ENCODE data around the gene RRP1B.
"Not testable (repeated sequence)": the region's sequence is repeated elsewhere in the genome, so short reads cannot be mapped to it uniquely, and the experiment has no call there.

RRP1B gene

DNA sequence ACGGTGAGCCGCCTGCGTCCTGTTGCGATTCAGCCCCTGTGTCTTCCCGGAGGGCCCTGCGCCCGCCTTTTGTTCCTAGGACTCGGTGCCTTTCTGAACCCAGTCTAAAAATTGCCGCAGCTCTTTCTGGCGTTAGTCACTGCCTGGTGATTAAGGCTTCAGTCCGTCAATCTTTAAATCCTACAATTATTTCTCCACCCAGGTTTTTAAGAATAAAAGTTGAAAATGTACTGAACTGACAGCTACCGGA, 43.4 kb downstream of the RRP1B start:
- no peak for DNase-seq

DNA sequence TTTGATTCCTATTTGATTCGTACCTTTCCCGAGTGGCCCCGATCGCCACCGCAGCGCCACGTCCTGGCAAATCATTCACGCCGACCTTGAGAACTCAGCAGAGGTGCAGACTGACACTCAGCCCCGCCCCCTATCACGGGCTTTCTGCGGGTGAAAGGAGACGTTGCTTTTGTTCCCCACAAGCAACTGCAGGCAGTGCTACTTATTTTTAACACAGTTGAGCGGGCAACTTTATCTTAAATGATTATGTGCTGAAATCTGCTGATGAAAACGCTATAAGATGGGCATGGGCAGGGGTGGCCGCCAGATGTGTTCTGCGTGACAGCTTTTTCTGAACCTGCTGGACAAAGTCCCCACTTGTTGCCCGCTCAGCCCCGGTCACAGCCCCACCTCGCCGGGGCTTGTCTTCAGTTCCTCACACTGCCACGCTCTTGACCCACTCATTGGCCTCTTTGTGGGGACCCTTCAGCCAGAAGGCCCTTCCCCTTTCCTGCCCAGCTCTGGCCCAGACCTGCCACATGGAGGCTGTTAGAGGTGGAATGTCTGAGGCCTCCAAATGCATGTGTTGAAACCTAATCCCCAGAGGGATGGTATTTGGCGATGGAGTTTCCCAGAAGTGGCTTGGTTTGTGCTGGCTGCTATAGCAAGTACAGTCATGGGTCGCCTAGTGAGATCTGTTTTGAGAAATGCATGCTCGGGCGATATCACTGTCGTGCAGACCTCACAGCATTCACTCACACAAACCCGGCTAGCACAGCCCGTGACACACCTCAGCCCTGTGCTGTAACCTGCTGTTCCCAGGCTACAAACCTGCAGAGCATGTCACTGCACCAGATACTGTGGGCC, 43.9 kb downstream of the RRP1B start:
- no peak for DNase-seq

DNA sequence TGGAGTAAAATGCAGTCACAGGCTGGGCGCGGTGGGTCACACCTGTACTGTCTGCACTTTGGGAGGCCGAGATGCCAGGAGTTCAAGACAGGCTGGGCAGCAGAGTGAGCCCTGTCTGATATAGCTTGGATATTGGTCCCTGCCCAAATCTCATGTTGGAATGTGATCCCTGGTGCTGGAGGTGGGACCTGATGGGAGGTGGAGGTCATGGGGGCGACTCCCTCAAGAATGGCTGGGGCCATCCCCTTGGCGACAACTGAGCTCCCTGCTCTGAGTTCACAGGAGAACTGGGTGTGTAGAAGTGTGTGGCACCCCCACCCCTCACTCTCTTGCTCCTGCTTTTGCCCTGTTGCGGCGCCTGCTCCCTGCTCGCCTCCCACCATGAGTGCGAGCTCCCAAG, 48.1 kb downstream of the RRP1B start:
- DNase-seq = no peak

DNA sequence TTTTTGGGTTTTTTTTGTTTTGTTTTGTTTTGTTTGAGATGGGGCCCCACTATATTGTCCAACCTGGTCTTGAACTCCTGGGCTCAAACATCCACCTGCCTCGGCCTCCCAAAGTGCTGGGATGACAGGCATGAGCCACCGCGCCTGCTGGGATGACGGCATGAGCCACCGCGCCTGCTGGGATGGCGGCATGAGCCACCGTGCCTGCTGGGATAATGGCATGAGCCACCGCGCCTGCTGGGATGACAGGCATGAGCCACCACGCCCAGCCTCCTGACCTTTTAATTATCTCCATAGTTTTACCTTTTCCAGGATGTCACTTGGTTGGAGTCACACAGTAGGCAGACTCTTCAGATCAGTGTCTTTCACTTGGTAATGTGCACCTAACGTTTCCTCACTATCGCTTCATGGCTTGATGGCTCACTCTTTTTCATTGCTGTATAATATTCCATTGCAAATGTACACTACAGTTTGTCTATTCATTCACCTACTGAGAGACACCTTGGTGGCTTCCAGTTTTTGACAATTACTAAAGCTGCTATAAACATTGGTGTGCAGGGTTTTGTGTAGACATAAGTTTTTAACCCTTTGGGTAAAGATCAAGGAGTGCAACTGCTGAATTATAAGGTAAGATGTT, 49.5 kb downstream of the RRP1B start:
- no peak for DNase-seq

DNA sequence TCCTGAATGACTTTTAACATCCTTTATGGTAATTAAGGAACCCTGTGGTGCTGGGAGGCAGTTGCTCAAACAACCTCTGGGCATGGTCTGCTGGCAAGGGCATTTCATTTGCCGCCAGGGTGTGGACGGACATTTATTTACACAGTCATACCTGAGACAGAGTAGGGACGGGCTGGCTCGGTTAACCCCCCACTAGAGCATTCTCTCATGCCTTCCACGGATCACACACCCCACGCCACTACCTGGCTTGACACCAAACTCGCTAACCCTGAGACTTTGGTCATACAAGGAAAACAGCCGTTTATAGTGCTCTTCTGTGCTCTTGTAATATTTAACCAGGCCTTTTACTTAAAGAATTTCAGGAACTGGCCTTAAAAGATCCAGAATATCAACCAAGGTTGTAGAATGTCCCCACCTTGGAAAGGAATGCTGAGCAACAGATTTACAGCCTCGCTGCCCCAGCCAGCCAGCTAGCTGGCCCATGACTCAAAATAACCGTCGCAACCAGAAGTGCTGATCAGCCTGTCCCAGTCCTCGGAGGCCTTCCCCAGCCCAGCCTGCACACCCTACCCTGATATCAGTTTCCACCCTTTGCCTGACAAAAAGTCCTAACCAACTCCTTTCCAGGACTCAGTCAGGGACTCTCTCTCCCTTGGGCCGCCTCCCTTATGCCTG, 53.0 kb downstream of the RRP1B start:
- DNase-seq = no peak

DNA sequence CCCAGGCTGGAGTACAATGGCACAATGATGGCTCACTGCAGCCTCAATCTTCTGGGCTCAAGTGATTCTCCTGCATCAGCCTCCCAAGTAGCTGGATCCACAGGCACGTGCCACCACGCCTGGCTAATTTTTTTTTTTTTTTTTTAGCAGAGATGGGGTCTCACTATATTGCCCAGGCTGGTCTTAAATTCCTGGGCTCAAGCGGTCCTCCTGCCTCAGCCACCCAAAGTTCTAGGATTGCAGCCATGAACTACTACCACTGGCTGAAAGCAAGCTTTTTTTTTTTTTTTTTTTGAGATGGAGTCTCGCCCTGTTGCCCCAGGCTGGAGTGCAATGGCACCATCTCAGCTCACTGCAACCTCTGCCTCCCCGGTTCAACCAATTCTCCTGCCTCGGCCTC, 53.8 kb downstream of the RRP1B start:
- not testable (repeated sequence) for DNase-seq

DNA sequence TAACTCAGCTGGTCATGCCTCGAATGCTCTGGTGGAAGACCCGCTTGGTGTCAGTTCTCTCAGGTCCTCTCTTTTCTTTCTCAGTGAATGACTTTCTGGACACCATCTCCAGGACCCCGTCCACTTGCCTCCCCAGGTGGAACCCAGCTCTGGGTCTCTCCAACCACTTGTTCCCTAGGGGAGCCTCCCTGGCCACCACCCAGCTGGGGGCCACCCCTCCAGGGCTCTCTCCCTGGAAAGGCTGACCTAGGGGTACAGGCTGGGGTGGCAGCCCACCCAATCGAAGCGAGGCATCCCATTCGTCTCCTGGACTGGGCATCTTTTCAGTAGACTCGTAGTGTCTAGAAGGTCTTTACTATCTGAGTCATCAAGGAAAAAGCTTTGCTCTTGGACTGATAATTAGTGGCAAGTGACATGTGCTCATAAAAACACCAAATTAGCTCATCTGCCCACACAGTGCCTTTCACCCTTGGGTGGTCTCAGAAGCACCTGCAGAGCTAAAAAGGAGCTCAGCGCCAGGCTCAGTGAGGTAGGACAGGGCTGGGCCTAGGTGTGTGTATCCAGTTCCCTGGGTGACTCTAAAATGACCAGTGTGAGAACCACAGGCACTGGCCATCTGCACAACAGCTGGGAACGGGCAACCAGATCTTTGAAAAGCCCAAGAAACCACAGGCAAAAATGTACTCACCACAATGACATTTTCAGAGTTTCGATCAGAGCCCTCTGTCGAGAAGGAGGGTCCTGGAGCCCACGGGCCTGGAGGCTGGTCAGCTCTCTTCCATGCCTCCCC, 57.2 kb downstream of the RRP1B start:
- no peak for DNase-seq

DNA sequence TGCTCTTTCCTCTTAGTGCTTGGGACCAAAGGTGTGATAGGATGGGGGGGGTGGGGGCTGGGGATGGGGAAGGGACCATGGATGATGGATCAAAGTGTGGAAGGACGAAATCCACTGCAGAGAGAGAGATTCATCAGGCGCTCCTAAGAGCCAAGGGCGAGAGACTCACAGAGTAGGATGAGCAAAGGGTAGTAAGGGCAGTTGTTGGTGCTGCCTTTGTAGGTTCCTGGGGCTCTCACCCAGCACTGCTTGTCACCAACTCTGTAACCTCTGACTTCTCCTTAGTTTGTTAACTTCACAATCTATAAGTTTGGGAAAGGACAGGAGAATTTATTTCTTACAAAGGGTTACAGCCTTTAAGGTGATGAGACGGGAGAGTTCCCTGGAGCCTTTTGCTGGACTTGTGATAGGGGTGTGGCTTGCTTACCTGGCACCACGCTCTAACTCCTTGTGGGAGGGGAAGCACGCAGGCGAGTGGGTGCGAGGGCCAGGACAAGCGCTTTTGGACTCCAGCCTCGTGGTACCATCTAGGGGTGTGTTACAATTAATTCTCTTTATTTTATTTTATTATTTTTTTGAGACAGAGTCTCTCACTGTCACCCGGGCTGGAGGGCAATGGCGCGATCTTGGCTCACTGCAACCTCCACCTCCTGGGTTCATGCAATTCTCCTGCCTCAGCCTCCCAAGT, 58.0 kb downstream of the RRP1B start:
- DNase-seq = no peak

DNA sequence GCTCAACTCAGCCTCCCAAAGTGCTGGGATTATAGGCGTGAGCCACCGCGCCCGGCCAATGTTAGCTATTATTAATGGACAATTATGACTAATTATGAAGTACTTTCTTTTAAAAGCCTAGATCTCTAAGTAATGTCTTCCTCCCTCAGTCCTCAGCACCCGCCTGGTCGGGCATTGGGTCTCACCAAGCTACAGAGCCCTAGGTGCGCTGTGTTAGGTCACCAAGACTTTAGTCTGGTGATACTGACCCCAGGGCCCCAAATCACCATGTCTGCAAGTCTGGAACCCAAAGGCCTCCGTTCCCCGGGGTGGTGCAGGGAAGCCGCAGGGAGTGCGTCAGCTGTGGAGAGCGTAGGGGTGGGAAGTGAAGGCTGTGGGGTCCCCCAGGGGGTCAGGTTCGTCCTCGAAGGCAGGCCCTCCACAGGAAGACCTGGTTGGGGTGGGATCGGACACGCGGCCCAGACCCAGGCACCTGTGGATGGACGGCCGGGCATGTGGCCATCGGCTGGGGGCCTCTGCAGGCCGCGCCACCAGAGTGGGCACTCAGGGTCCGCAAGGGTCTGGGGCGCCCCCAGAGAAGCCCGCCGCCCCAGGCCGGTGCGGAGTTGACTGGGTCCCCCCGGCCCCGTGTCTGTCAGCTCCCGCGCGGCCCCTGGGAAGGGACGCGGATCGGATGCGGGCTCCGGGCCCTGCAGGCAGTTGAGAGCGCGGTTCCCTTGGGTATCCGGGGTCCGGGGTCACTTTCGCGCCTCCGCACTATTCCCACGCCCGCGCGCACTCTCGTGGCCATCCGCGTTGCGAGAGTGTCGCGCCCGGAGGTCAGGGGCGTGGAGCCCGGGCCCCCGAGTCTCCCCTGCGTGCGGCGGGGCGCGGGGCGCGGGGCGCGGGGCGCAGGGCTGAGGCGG, 58.9 kb downstream of the RRP1B start:
- no peak for DNase-seq

DNA sequence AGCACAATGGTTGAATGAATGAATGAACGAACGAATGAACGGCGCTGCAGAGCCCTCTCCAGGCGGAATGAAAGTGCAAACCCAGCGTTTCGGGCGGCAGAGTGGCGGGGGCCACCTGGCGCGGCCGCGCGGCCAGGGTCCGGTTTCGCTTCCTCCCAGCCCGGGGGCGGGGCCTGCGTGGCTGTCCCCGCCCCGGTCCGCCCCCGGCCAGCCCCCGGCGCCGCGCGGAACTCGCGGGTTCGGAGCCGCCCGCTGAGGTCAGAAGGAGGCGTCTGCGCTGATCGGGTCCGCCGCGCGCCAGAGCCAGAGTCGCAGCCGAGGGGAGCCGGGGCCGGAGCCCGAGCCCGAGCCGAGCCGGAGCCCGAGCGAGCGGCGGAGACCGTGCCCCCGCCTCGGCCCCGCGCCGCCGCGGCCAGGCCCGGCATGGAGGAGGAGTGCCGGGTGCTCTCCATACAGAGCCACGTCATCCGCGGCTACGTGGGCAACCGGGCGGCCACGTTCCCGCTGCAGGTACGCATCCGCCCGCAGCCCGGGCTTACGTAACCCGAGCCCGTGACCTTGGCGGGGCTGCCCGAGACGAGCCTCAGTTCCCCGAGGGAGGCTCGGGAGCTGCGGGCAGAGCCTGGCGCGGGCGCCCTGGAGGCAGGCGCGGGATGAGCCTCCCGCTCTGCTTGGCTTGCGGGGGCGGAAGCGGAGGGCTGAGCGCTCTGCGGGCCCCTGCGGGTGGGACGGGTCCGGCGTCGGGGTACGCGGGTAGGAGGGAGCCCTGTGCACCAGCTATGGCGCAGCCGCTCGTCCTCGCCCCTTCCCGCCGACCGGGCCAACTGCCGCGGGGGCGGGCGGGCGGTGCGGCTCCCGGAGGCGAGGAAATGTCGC, 59.8 kb downstream of the RRP1B start, which contains the start of gene PDXK:
PDXK (plus strand) TSS at position 258 of the 876 bp plus-strand sequence; CDS start at position 424, 166 bp downstream.
- peak in 1 of 2 experiments; percentile 51 for DNase-seq

DNA sequence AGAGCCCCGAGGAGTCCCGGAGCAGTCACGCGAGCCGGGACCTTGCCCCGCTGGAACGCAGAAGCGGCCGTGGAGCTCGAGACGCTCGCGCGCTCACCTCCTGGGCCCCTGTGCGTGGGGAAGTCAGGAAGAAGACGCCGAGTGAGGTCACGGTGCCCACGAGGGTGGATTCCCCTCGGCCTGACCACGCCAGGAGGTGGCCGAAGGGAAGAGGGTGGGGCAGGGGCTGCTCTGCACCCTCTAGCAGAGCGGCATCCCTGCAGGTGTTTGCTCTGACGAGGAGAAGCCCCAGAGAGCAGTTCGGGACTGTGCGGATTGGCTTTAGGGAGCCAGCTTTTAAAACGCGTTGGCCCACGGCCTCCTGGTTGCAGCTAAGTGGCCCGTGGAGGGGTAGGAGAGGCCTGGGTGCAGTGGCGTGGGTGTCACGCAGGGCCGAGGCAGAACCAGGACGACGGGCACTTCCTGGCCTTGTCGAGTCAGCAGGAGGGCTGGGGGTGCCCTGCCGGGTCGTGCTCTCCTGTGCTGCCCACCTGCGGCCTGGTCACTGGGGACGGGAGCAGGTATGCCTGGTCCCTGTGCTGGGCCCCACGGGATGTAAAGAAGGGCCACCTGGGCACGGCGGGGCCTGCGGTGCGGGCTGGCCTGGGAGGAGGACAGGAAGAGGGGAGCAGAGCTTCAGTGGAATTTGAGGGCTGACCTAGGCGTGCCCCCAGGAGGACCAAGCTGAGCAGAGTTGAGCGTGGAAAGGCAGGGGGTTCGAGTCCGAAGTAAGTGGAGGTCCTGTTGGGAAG, 60.6 kb downstream of the RRP1B start:
- no peak for DNase-seq

DNA sequence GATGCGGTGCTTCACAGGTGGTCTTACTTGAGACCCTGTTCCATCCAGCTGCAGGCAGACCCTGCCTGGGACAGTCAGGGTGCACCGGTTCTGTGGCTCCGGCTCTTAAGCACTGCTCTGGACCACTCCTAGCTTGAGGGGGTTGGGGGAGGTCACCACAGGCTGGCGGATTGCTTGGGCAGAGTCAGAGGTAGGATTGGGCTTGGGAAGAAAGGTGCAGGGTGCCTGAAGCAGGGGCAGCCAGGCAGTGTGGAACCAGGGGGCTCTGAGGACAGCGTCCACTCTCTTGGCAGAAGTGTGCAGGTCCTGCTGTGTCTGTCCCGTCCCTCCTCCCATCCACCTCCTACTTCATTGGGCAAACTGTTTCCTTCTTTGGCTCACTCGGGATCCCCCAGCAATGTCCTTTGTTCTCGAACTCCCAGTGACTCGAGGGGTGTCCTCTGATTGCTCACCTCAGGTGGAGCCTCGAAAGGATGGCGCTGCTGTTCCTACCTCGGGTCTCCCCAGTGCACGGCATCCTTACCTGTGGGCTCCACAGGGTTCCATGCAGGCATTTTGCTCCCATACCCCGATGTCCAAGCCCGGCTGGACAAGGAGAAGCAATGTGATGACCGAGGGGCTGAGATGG, 61.3 kb downstream of the RRP1B start:
- no peak for DNase-seq

DNA sequence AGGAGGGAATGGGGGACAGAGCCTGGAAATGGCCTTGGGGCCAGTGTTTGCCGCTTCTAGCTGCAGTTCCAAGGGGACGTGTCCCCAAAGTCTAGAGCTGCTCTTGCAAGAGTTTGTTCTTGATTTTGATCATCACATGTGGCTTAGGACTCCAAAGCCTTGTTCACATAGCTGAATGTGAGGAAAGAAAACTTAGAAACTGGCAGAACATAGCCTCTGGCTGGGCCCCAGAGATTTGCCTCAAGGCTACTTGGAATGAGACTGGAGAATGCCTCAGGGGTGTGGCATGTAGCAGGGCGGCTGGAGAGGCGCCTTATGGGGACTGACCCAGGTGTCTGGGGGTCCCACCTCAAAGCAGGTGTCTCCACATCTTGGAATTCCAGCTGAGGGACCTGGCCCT, 61.8 kb downstream of the RRP1B start:
- no peak for DNase-seq

DNA sequence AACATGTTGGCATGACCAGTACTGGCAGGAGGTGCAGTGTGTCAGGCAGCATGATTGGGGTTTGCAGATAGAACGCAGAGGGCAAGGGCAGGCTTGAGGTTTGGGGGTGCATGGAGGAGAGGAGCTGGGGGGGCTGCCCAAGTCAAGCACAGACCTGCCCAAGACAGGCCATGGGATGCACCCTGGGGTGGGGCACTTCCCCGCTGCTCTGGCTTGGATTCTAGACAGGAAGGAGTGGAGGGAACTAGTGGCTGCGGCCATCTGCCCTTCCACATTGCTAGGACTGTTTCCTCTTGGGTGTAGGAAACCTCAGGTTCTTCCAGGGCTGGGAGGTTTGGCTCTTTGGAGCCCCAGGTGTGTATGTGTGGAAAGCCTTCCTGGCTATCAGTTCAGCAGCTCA, 62.6 kb downstream of the RRP1B start:
- DNase-seq = no peak

DNA sequence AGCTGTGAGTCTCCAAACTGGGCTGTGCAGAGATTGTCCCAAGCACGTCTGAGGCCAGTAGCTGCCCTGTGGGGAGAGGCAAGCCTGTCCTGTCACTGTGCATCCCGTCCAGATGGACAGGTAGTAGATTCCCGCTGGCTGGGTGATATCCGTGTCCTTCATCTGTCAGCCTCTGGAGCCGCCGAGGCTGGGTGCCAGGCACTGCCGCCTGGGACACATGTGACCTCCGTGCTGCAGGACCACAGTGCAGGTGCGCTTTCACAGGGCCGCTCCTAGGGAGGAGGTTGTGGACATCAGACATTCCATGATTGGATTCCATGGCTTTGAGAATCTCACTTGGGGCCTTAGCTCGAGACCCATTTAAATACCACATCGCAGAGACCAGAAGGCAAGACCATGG, 64.3 kb downstream of the RRP1B start:
- no peak for DNase-seq

DNA sequence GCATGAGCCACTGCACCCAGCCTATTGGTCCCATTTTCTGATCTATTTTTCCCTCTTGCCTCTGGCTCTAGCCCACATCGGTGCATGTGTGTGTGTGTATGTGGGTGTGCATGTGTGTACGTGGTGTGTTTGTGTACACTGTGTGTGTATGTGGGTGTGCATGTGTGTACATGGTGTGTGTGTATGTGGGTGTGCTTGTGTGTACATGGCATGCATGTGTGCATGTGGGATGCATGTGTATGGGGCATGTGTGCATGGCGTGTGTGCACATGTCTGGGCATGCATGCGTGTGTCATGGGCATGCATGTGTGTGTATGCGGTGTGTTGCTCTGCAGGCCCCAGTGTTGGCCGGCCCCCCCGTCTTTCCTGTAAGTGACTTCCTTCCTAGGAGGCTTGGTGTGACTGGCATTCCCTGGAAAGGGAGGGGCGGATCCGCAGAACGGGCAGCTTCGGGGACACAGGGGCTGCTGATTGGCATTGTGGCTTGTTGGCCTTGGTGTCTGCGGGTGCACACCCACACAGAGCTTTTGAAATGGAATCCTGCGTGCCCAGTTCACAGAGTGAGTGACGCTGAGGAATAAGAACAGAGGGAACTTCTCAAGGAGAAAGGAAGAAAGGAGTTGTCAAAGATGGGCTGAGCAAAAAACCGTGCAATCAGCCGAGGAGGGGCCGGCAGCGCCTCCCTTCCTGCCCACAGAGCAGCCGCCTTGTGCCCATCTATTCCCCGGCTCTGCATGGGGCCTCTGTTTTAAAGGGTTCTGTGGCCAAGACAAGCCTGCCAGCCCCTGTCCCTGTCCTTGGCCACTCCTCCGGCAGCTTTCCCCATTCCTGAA, 67.5 kb downstream of the RRP1B start:
- DNase-seq = no peak

DNA sequence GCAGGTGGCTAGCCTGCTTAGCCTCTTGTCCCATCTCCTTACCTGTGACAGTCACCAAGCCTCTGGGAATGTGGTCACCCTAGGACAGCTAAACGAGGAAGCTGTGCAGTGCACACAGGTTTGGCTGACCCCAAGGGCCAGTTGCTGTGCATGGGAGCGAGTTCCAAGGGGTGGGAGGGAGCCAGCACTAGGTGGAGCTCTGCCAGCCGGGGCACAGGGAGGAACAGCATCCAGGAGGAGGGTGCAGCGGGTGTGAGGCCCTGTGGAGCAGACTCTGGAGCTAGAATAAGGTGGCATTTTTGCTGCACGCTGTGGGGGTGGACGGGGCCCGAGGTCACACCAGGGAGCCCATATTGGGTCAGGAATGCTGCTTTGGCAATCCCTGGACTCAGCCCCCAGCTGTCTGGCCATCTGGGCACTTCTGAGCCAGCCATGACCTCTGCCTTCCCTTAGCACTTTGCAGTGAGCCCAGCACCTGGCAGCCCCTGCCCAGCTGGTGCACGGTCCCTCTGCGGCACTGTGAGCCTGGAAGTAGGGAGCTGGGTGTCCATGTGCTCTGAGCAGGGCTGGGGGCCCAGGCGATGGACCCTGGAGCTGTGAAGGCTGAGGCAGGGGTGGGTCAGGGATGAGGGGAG, 68.3 kb downstream of the RRP1B start:
- no peak for DNase-seq

DNA sequence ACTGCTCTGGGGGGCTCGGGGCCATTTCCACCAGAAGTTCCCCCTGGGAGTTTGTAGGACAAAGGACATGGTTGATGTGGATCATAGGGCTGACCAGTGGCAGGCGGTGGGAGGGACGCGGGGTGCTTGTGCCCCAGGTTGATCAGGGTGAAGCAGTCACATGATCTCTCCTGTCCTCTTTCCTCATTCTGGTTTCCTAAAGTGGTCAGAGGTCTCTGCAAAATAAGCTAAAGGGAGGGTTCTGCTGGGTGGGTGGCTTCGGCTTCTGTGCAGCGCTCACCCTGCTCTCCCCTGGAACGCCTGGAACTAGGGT, 68.8 kb downstream of the RRP1B start:
- DNase-seq = no peak

All from SW 1271 (cell line).